DOHH2 (cell line): ENCODE results near the gene KCP.

Experiments
- H3F3A ChIP-seq: fragments of 200-600 bp; sonication (generic), shearing (Covaris generic); 2 replicates; pipeline ENCODE4 v1.6.0; 2016; ENCODE audit warnings: antibody characterized with exemption, mild to moderate bottlenecking; ENCODE audit not compliant: control insufficient read depth, insufficient read depth
- H3K27ac ChIP-seq: fragments of 200-600 bp; sonication (generic); 2 replicates; pipeline ENCODE4 v1.5.1; 2014; ENCODE audit warnings: low read depth, mild to moderate bottlenecking, low read length, moderate library complexity
- H3K27me3 ChIP-seq: fragments of 200-600 bp; sonication (generic); 2 replicates; pipeline ENCODE4 v1.6.1; 2014; ENCODE audit warnings: mild to moderate bottlenecking, low read length, mixed read lengths; ENCODE audit not compliant: control insufficient read depth
- H3K36me3 ChIP-seq: fragments of 200-600 bp; sonication (generic); 2 replicates; pipeline ENCODE4 v1.6.1; 2014; ENCODE audit warnings: mild to moderate bottlenecking, low read length, moderate library complexity, mixed read lengths; ENCODE audit not compliant: control insufficient read depth
- H3K4me1 ChIP-seq: fragments of 200-600 bp; sonication (generic); 2 replicates; pipeline ENCODE4 v1.6.1; 2014; ENCODE audit warnings: mild to moderate bottlenecking, low read length, mixed read lengths; ENCODE audit not compliant: control insufficient read depth
- H3K4me2 ChIP-seq: fragments of 200-600 bp; sonication (generic); 2 replicates; pipeline ENCODE4 v1.6.0; 2014; ENCODE audit warnings: mild to moderate bottlenecking, low read length, moderate library complexity
- H3K4me3 ChIP-seq: fragments of 200-600 bp; sonication (generic); 2 replicates; pipeline ENCODE4 v1.5.1; 2014; ENCODE audit warnings: mild to moderate bottlenecking, low read length, mixed read lengths
- H3K79me2 ChIP-seq: fragments of 200-600 bp; sonication (generic); 2 replicates; pipeline ENCODE4 v1.6.1; 2014; ENCODE audit warnings: mild to moderate bottlenecking, low read length, mixed read lengths; ENCODE audit not compliant: control insufficient read depth
- H3K9me2 ChIP-seq: fragments of 200-600 bp; sonication (generic); replicated peaks from 2 replicates; pipeline ENCODE4 v1.6.1; 2014; ENCODE audit warnings: mild to moderate bottlenecking, low read length, mixed read lengths; ENCODE audit not compliant: control insufficient read depth
- H3K9me3 ChIP-seq: fragments of 200-600 bp; sonication (generic); 2 replicates; pipeline ENCODE4 v1.6.1; 2014; ENCODE audit warnings: antibody characterized with exemption, low read length, mixed read lengths; ENCODE audit not compliant: control insufficient read depth, insufficient read depth
- H4K20me1 ChIP-seq: fragments of 200-600 bp; sonication (generic); 2 replicates; pipeline ENCODE4 v1.6.0; 2014; ENCODE audit warnings: low read depth, mild to moderate bottlenecking, antibody characterized with exemption, low read length, moderate library complexity; ENCODE audit not compliant: control insufficient read depth, insufficient read depth
- CTCF ChIP-seq: fragments of 200-600 bp; sonication (generic); IDR thresholded peaks from one replicate; pipeline ENCODE4 v1.5.1; 2014; ENCODE audit warnings: antibody characterized with exemption, mild to moderate bottlenecking, low read depth, low read length; ENCODE audit not compliant: poor library complexity, severe bottlenecking
- EZH2phosphoT487 ChIP-seq: fragments of 200-600 bp; sonication (generic); IDR thresholded peaks from 2 replicates; pipeline ENCODE4 v1.6.1; 2017; ENCODE audit warnings: borderline replicate concordance, mild to moderate bottlenecking, antibody characterized with exemption, low read length, moderate library complexity, mixed read lengths

Gene KCP

GRCh38 chr7:128841171-128841690 is 69.3 kb downstream of the KCP start:
- Histone ChIP-seq H3K4me2 (peak overlapping the region; percentile 71; the same call in 1 of the 2 replicates), H4K20me1 (no peaks in the 10 kb centered on the region), H3K79me2 (no peaks in the 10 kb centered on the region), H3K9me2 (no peaks in the 10 kb centered on the region), H3K4me3 (no peak overlapping the region), H3K27me3 (no peaks in the 10 kb centered on the region), H3K27ac (no peak overlapping the region), H3K9me3 (no peaks in the 10 kb centered on the region), H3F3A (no peaks in the 10 kb centered on the region), H3K4me1 (peaks cover 17% of the 10 kb centered on the region), H3K36me3 (no peaks in the 10 kb centered on the region)
- TF ChIP-seq CTCF (no peak), EZH2phosphoT487 (no peak)

GRCh38 chr7:128840326-128841170 is 70.0 kb downstream of the KCP start:
- H3K4me1 ChIP-seq = peaks cover 17% of the 10 kb centered on the region
- H3K36me3 ChIP-seq = no peaks in the 10 kb centered on the region
- no peaks in the 10 kb centered on the region for H3K9me3 ChIP-seq
- no peak overlapping the region for H3K4me2 ChIP-seq
- no peaks in the 10 kb centered on the region for H3K27me3 ChIP-seq
- H3F3A ChIP-seq = no peaks in the 10 kb centered on the region
- no peak overlapping the region for H3K4me3 ChIP-seq
- no peak overlapping the region for H3K27ac ChIP-seq
- TF ChIP-seq EZH2phosphoT487 (no peak), CTCF (no peak)
- H4K20me1 ChIP-seq = no peaks in the 10 kb centered on the region
- H3K79me2 ChIP-seq = no peaks in the 10 kb centered on the region
- no peaks in the 10 kb centered on the region for H3K9me2 ChIP-seq

GRCh38 chr7:128839751-128840177 is 70.7 kb downstream of the KCP start:
- peaks cover 17% of the 10 kb centered on the region for H3K4me1 ChIP-seq
- H3F3A ChIP-seq = peaks cover 1% of the 10 kb centered on the region
- no peak overlapping the region for H3K4me2 ChIP-seq
- H3K27ac ChIP-seq = no peak overlapping the region
- H3K79me2 ChIP-seq = no peaks in the 10 kb centered on the region
- no peaks in the 10 kb centered on the region for H3K9me2 ChIP-seq
- H4K20me1 ChIP-seq = no peaks in the 10 kb centered on the region
- H3K4me3 ChIP-seq = no peak overlapping the region
- H3K27me3 ChIP-seq = no peaks in the 10 kb centered on the region
- H3K9me3 ChIP-seq = no peaks in the 10 kb centered on the region
- TF ChIP-seq CTCF = no peak
- TF ChIP-seq EZH2phosphoT487 = no peak
- H3K36me3 ChIP-seq = no peaks in the 10 kb centered on the region
